GM23338 (cell line): ENCODE results near the gene CPXM2. TPM values are rescaled to one million over a fixed set of nuclear protein-coding genes. Genes with fewer than 3 reads are reported as not detected.

Experiments
- ATAC-seq: fragments of 200-7000 bp; cut with Tn5 transposase; 3 replicates; pipeline ENCODE4 v1.9.1; 2020
- DNase-seq: peaks from one replicate; pipeline ENCODE4 v3.0.0-alpha.2; 2015; ENCODE audit warnings: low spot score
- H2AFZ ChIP-seq: fragments of 200-600 bp; sonication (generic); 2 replicates; pipeline ENCODE4 v1.8.0; 2016; ENCODE audit warnings: antibody characterized with exemption, mild to moderate bottlenecking, moderate library complexity
- H3F3A ChIP-seq: fragments of 200-600 bp; sonication (generic); replicated peaks from 2 replicates; pipeline ENCODE4 v1.8.0; 2017; ENCODE audit warnings: antibody characterized with exemption, mixed run types, low read depth
- H3K27ac ChIP-seq: fragments of 200-600 bp; sonication (generic); 2 replicates; pipeline ENCODE4 v1.6.1; 2016; ENCODE audit warnings: low read depth
- H3K27me3 ChIP-seq: fragments of 200-600 bp; sonication (generic); 2 replicates; pipeline ENCODE4 v1.8.0; 2016; ENCODE audit warnings: mild to moderate bottlenecking, mixed run types, moderate library complexity; ENCODE audit not compliant: insufficient read depth
- H3K36me3 ChIP-seq: fragments of 200-600 bp; sonication (generic); 2 replicates; pipeline ENCODE4 v1.8.0; 2016; ENCODE audit warnings: mild to moderate bottlenecking; ENCODE audit not compliant: insufficient read depth
- H3K4me1 ChIP-seq: fragments of 200-600 bp; sonication (generic); 2 replicates; pipeline ENCODE4 v1.8.0; 2016; ENCODE audit warnings: mild to moderate bottlenecking, moderate library complexity; ENCODE audit not compliant: insufficient read depth
- H3K4me2 ChIP-seq: fragments of 200-600 bp; sonication (generic); 2 replicates; pipeline ENCODE4 v1.7.1; 2017; ENCODE audit warnings: mixed run types
- H3K4me3 ChIP-seq: fragments of 200-600 bp; sonication (generic); 2 replicates; pipeline ENCODE4 v1.6.1; 2016; ENCODE audit warnings: mixed run types
- H3K79me2 ChIP-seq: fragments of 200-600 bp; sonication (generic); replicated peaks from 2 replicates; pipeline ENCODE4 v1.8.0; 2017; ENCODE audit warnings: mild to moderate bottlenecking; ENCODE audit not compliant: insufficient read depth
- H3K9me2 ChIP-seq: fragments of 200-600 bp; sonication (generic); 2 replicates; pipeline ENCODE4 v1.8.0; 2017; ENCODE audit not compliant: insufficient read depth
- H4K20me1 ChIP-seq: fragments of 200-600 bp; sonication (generic); replicated peaks from 2 replicates; pipeline ENCODE4 v1.8.0; 2017; ENCODE audit warnings: mild to moderate bottlenecking; ENCODE audit not compliant: insufficient read depth
- H3K27ac Mint-ChIP-seq: 2 replicates; pipeline ENCODE4 v1.8.0; 2020; ENCODE audit warnings: inconsistent platforms, mild to moderate bottlenecking, moderate library complexity, mixed read lengths
- H3K27me3 Mint-ChIP-seq: 3 replicates; pipeline ENCODE4 v1.8.0; 2022; ENCODE audit warnings: low read depth, mild to moderate bottlenecking, moderate library complexity, mixed read lengths, inconsistent platforms; ENCODE audit not compliant: insufficient read depth, poor library complexity
- H3K36me3 Mint-ChIP-seq: 3 replicates; pipeline ENCODE4 v1.8.0; 2021; ENCODE audit warnings: low read depth, mild to moderate bottlenecking, inconsistent platforms, moderate library complexity, mixed read lengths
- H3K4me1 Mint-ChIP-seq: 3 replicates; pipeline ENCODE4 v1.8.0; 2020; ENCODE audit warnings: mild to moderate bottlenecking, inconsistent platforms, mixed read lengths
- H3K4me3 Mint-ChIP-seq: 3 replicates; pipeline ENCODE4 v1.8.0; 2021; ENCODE audit warnings: moderate library complexity, mild to moderate bottlenecking, inconsistent platforms, mixed read lengths
- H3K9me3 Mint-ChIP-seq: 3 replicates; pipeline ENCODE4 v1.8.0; 2020; ENCODE audit warnings: moderate library complexity, mild to moderate bottlenecking, inconsistent platforms, mixed read lengths
- CREB1 ChIP-seq: fragments of 250-450 bp; sonication (Bioruptor Pico); IDR thresholded peaks from 2 replicates; pipeline ENCODE4 v1.5.0; 2020; ENCODE audit warnings: low read depth, mild to moderate bottlenecking, moderate library complexity
- EZH2 ChIP-seq: fragments of 200-600 bp; sonication (generic); IDR thresholded peaks from one replicate; pipeline ENCODE4 v1.8.0; 2017; ENCODE audit warnings: antibody characterized with exemption, mild to moderate bottlenecking, low read depth; ENCODE audit not compliant: unreplicated experiment
- EZH2phosphoT487 ChIP-seq: fragments of 200-600 bp; sonication (generic); IDR thresholded peaks from one replicate; pipeline ENCODE4 v1.8.1; 2018; ENCODE audit warnings: antibody characterized with exemption; ENCODE audit not compliant: unreplicated experiment
- NANOG ChIP-seq: IDR thresholded peaks from 2 replicates; pipeline ENCODE4 v1.6.1; 2016; ENCODE audit warnings: antibody characterized with exemption, borderline replicate concordance
- POLR2AphosphoS5 ChIP-seq: IDR thresholded peaks from 2 replicates; pipeline ENCODE4 v1.6.1; 2016; ENCODE audit warnings: antibody characterized with exemption, low read depth
- ZNF114 ChIP-seq: fragments of 250-450 bp; sonication (Bioruptor Pico); IDR thresholded peaks from 2 replicates; pipeline ENCODE4 v1.5.0; 2020; ENCODE audit warnings: mild to moderate bottlenecking, moderate library complexity
- ZNF331 ChIP-seq: fragments of 250-450 bp; sonication (Bioruptor Pico); IDR thresholded peaks from 2 replicates; pipeline ENCODE4 v1.5.0; 2020; ENCODE audit warnings: low read depth, mild to moderate bottlenecking, moderate library complexity
- polyA plus RNA-seq: library from polyadenylated mRNA; unstranded; fragments of >200 nt; fragmentation: Nextera tagmentation; extraction: Ambion mirVana; gene quantifications from 2 replicates; pipeline ENCODE4 v1.2.1, GENCODE V29; 2016
- total RNA-seq: library from RNA; depleted of rRNA; stranded (reverse); fragments of >200 nt; shearing (Covaris generic); gene quantifications from 2 replicates; pipeline ENCODE4 v1.2.3, GENCODE V29; 2014
- TF ChIP-seq, protein P1 (sequence below), 2 experiments: fragments of 200-600 bp in 1 of 2; sonication (generic) in 1 of 2; conservative IDR thresholded peaks; 2 replicates each; pipeline versions ENCODE4 v1.5.1 to v1.6.1; 2016 to 2017; ENCODE audit warnings: antibody characterized with exemption in 2 of 2, low read depth in 2 of 2, mild to moderate bottlenecking in 2 of 2, moderate library complexity in 1 of 2
- TF ChIP-seq, protein P2 (sequence below): IDR thresholded peaks from one replicate; pipeline ENCODE4 v1.6.1; 2018; ENCODE audit warnings: antibody characterized with exemption; ENCODE audit not compliant: unreplicated experiment
- TF ChIP-seq, protein P3 (sequence below): IDR thresholded peaks from 2 replicates; pipeline ENCODE4 v1.6.1; 2016; ENCODE audit warnings: antibody characterized with exemption

The CPXM2 gene
- total and polyA plus RNA-seq, 2 experiments from 2014 or later = 1.6 to 8.1 TPM

DNA sequence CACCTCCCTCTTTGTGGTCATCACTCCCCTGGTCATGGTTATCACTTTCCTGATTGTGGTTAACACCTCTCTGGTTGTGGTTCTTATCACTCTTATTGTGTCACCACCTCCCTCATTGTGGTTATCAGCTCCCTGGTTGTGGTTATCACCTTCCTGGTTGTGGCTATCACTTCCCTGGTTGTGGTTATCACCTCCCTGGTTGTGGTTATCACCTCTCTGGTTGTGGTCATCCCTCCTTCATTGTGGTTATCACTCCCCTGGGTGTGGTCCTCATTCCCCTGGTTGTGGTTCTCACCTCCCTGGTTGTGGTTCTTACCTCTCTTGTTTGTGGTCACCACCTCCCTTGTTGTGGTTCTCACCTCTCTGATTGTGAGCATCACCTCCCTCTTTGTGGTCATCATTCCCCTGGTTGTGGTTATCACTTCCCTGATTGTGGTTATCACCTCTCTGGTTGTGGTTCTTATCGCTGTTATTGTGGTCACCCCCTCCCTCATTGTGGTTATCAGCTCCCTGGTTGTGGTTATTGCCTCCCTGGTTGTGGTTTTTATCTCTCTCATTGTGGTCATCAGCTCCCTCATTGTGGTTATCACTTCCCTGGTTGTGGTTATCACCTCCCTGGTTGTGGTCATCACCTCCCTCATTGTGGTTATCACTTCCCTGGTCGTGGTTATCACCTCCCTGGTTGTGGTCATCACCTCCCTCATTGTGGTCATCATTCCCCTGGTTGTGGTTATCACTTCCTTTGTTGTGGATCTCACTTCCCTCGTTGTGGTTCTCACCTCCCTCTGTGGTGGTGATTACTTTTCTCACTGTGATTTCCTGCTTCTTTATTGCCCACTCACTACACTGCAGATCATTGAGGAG lies 118.7 kb downstream of the CPXM2 start (continued):
- TF ChIP-seq, protein P1, sequence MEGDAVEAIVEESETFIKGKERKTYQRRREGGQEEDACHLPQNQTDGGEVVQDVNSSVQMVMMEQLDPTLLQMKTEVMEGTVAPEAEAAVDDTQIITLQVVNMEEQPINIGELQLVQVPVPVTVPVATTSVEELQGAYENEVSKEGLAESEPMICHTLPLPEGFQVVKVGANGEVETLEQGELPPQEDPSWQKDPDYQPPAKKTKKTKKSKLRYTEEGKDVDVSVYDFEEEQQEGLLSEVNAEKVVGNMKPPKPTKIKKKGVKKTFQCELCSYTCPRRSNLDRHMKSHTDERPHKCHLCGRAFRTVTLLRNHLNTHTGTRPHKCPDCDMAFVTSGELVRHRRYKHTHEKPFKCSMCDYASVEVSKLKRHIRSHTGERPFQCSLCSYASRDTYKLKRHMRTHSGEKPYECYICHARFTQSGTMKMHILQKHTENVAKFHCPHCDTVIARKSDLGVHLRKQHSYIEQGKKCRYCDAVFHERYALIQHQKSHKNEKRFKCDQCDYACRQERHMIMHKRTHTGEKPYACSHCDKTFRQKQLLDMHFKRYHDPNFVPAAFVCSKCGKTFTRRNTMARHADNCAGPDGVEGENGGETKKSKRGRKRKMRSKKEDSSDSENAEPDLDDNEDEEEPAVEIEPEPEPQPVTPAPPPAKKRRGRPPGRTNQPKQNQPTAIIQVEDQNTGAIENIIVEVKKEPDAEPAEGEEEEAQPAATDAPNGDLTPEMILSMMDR (conservative IDR thresholded peaks at IDR 0.05; ENCODE audit: low read depth in 2 of 2) = no peak
- TF ChIP-seq, protein P2, sequence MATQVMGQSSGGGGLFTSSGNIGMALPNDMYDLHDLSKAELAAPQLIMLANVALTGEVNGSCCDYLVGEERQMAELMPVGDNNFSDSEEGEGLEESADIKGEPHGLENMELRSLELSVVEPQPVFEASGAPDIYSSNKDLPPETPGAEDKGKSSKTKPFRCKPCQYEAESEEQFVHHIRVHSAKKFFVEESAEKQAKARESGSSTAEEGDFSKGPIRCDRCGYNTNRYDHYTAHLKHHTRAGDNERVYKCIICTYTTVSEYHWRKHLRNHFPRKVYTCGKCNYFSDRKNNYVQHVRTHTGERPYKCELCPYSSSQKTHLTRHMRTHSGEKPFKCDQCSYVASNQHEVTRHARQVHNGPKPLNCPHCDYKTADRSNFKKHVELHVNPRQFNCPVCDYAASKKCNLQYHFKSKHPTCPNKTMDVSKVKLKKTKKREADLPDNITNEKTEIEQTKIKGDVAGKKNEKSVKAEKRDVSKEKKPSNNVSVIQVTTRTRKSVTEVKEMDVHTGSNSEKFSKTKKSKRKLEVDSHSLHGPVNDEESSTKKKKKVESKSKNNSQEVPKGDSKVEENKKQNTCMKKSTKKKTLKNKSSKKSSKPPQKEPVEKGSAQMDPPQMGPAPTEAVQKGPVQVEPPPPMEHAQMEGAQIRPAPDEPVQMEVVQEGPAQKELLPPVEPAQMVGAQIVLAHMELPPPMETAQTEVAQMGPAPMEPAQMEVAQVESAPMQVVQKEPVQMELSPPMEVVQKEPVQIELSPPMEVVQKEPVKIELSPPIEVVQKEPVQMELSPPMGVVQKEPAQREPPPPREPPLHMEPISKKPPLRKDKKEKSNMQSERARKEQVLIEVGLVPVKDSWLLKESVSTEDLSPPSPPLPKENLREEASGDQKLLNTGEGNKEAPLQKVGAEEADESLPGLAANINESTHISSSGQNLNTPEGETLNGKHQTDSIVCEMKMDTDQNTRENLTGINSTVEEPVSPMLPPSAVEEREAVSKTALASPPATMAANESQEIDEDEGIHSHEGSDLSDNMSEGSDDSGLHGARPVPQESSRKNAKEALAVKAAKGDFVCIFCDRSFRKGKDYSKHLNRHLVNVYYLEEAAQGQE = no peak
- TF ChIP-seq, protein P3, sequence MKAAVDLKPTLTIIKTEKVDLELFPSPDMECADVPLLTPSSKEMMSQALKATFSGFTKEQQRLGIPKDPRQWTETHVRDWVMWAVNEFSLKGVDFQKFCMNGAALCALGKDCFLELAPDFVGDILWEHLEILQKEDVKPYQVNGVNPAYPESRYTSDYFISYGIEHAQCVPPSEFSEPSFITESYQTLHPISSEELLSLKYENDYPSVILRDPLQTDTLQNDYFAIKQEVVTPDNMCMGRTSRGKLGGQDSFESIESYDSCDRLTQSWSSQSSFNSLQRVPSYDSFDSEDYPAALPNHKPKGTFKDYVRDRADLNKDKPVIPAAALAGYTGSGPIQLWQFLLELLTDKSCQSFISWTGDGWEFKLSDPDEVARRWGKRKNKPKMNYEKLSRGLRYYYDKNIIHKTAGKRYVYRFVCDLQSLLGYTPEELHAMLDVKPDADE = no peak

DNA sequence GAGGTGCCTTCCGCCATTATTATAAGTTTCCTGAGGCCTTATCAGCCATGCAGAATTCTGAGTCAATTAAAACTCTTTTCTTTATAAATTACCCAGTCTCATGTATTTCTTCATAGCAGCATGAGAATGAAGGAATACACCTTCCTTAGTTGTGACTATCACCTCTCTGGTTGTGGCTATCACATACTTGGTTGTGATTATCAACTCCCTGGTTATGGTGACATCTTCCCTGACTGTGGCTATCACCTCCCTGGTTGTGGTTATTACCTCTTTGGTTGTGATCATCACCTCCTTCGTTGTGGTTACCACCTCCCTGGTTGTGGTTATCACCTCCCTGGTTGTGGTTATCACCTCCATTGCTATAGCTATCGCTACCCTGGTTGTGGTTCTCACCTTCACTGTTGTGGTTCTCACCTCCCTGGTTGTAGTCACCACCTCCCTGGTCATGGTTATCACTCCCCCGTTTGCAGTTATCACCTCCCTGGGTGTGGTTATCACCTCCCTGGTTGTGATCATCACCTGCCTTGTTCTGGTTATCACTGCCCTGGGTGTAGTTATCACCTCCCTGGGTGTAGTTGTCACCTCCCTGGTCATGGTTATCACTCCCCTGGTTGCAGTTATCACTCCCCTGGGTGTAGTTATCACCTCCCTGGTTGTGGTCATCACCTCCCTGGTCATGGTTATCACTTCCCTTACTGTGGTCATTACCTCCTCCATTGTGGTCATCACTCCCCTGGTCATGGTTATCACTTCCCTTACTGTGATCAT lies 119.5 kb downstream of the CPXM2 start:
- ATAC-seq (no peak), DNase-seq (no peak)
- H3K9me2 ChIP-seq = 0 out of 2 replicates have a peak, but pooled peaks cover 3% of the 10 kb centered on the region
- no peak overlapping the region for H3K27ac ChIP-seq
- no peak overlapping the region for H3K27ac Mint-ChIP-seq
- H3F3A ChIP-seq = no peaks in the 10 kb centered on the region
- H3K79me2 ChIP-seq = no peaks in the 10 kb centered on the region
- no peaks in the 10 kb centered on the region for H3K9me3 Mint-ChIP-seq
- H3K4me1 Mint-ChIP-seq = peaks cover 7% of the 10 kb centered on the region; the same call in 2 of the 3 replicates
- H3K27me3 Mint-ChIP-seq = peaks cover under 1% of the 10 kb centered on the region
- H3K36me3 Mint-ChIP-seq = no peaks in the 10 kb centered on the region; the same call in 2 of the 3 replicates
- H4K20me1 ChIP-seq = no peaks in the 10 kb centered on the region
- H3K4me3 Mint-ChIP-seq = no peak overlapping the region
- no peaks in the 10 kb centered on the region for H3K27me3 ChIP-seq
- H2AFZ ChIP-seq = no peak overlapping the region
- no peak overlapping the region for H3K4me3 ChIP-seq
- H3K4me2 ChIP-seq = no peak overlapping the region
- no peaks in the 10 kb centered on the region for H3K36me3 ChIP-seq
- no peaks in the 10 kb centered on the region for H3K4me1 ChIP-seq
- TF ChIP-seq ZNF331 (CRISPR knock-in tag) (no peak), CREB1 (no peak), NANOG (no peak), POLR2AphosphoS5 (no peak), EZH2phosphoT487 (no peak), EZH2 (no peak), ZNF114 (CRISPR knock-in tag) (no peak)
- TF ChIP-seq, protein P1 (conservative IDR thresholded peaks at IDR 0.05; ENCODE audit: low read depth in 2 of 2) = no peak
- TF ChIP-seq, protein P2 = no peak
- TF ChIP-seq, protein P3 = no peak
